ENCODE measurements around the gene SCNN1G. TPM values are rescaled to one million over a fixed set of nuclear protein-coding genes. Genes with fewer than 3 reads are reported as not detected.
A peak's percentile ranks its signal among the peaks of the same experiment; 100 is the strongest.

SCNN1G gene
- total and polyA plus RNA-seq, 8 donors, result 3.0 to 20.4 (median 7.9) TPM

GRCh38 chr16:23182206-23182678, 303 bp upstream of the SCNN1G start:
- 2 to 6% (median 5%) methylated on average over 25 to 33 of the region's 33 CpGs for WGBS, 5 donors
- Histone ChIP-seq H3K27me3 (peaks cover 0 to 84% (median 15%) of the 10 kb centered on the region in 3 donors), H3K9me3 (no peaks in the 10 kb centered on the region), H3K4me1 (peaks cover 13 to 34% (median 28%) of the 10 kb centered on the region in 4 donors), H3K36me3 (no peaks in the 10 kb centered on the region), H3K27ac (peak overlapping the region in 2 of 5 donors; percentile 64 to 67), H3K4me3 (peak overlapping the region; percentile 49 to 75 (median 50))
- intact Hi-C loops (cut with DNase I; ENCODE audit: low total_unique reads), result loop anchor here (5.0 kb wide), 1 partner anchor 250 kb away; no protein-coding TSS in a partner anchor
- TF ChIP-seq CTCF (IDR thresholded peaks at IDR 0.05), result peak in 5 of 7 experiments; percentile 64 to 99 (median 98)
- no peak for TF ChIP-seq EP300 (IDR thresholded peaks at IDR 0.05)
- peak in 2 of 3 donors; percentile 13 to 60 for TF ChIP-seq POLR2AphosphoS5 (IDR thresholded peaks at IDR 0.05)
- TF ChIP-seq POLR2A (IDR thresholded peaks at IDR 0.05), result no peak
- peak; percentile 93 to 95 for DNase-seq

- peaks cover 0 to 82% (median 15%) of the 10 kb centered on the region in 3 donors for H3K27me3 ChIP-seq
Measured at GRCh38 chr16:23183543-23183862, 958 bp downstream of the SCNN1G start.

DNA sequence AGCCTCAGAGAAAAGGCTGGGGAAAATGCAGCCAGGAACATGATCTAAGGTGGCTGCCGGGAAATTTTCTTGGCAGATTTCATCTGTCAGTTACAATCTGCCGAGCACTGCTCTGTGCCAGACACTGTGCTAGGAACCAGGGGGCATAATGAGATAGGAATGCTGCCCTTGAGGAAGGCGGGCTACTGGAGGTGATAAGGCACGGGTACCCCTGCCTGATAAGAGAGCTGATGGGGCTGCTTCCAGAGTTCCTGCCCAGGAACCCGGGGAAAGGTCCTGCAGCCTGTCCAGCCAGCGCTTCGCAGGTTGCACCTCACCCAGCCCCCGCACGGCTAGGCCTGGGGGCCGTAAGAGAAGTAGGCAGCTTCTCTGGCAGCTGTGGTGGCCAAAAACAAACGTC, 3.1 kb downstream of the SCNN1G start:
- no peak overlapping the region for H3K27ac ChIP-seq
- 18 to 40% (median 28%) methylated on average over 7 to 11 of the region's 11 CpGs for WGBS, 5 donors
- TF ChIP-seq POLR2AphosphoS5 (IDR thresholded peaks at IDR 0.05) (peak in 2 of 3 donors; percentile 44 to 63), POLR2A (IDR thresholded peaks at IDR 0.05) (no peak), EP300 (IDR thresholded peaks at IDR 0.05) (no peak)
- H3K4me3 ChIP-seq, result peak overlapping the region in 1 of 4 donors; percentile 17
- H3K27me3 ChIP-seq, result peaks cover 0 to 62% (median 15%) of the 10 kb centered on the region in 3 donors
- H3K4me1 ChIP-seq, result peaks cover 13 to 34% (median 28%) of the 10 kb centered on the region in 4 donors
- intact Hi-C loops (cut with DNase I; ENCODE audit: low total_unique reads), result no loop called here
- H3K36me3 ChIP-seq, result peaks cover 0 to 6% (median 3%) of the 10 kb centered on the region in 4 donors
- peak; percentile 39 to 61 for DNase-seq
- no peaks in the 10 kb centered on the region for H3K9me3 ChIP-seq

More at GRCh38 chr16:23183543-23183862, 958 bp downstream of the SCNN1G start:
- no peaks in the 10 kb centered on the region for H3K36me3 ChIP-seq
- no peak for TF ChIP-seq POLR2AphosphoS5 (IDR thresholded peaks at IDR 0.05)
- no peak for TF ChIP-seq CTCF (IDR thresholded peaks at IDR 0.05)
- TF ChIP-seq POLR2A (IDR thresholded peaks at IDR 0.05), result no peak
- no peak for TF ChIP-seq EP300 (IDR thresholded peaks at IDR 0.05)
- H3K4me3 ChIP-seq, result peak overlapping the region; percentile 49 to 75 (median 50)
- no peak for DNase-seq
- peaks cover 13 to 34% (median 28%) of the 10 kb centered on the region in 4 donors for H3K4me1 ChIP-seq
- intact Hi-C loops (cut with DNase I; ENCODE audit: low total_unique reads), result loop anchor here (5.0 kb wide), 1 partner anchor 249 kb away; no protein-coding TSS in a partner anchor
- 10 to 37% (median 15%) methylated on average over 3 to 4 of the region's 4 CpGs for WGBS, 5 donors
- no peaks in the 10 kb centered on the region for H3K9me3 ChIP-seq
- peak overlapping the region in 3 of 5 donors; percentile 2 to 67 (median 64) for H3K27ac ChIP-seq

GRCh38 chr16:23186171-23186570, 3.6 kb downstream of the SCNN1G start:
- DNase-seq, result no peak
- Histone ChIP-seq H3K36me3 (peaks cover 0 to 6% (median 3%) of the 10 kb centered on the region in 4 donors), H3K9me3 (no peaks in the 10 kb centered on the region), H3K27ac (no peak overlapping the region), H3K4me3 (peak overlapping the region in 1 of 4 donors; percentile 17), H3K27me3 (peaks cover 0 to 56% (median 15%) of the 10 kb centered on the region in 3 donors), H3K4me1 (peaks cover 13 to 34% (median 28%) of the 10 kb centered on the region in 4 donors)
- TF ChIP-seq POLR2AphosphoS5 (IDR thresholded peaks at IDR 0.05) (no peak), CTCF (IDR thresholded peaks at IDR 0.05) (no peak), POLR2A (IDR thresholded peaks at IDR 0.05) (no peak), EP300 (IDR thresholded peaks at IDR 0.05) (no peak)
- 74 to 85% (median 78%) methylated on average over 22 to 24 of the region's 24 CpGs for WGBS, 5 donors
- intact Hi-C loops (cut with DNase I; ENCODE audit: low total_unique reads), result no loop called here

DNA sequence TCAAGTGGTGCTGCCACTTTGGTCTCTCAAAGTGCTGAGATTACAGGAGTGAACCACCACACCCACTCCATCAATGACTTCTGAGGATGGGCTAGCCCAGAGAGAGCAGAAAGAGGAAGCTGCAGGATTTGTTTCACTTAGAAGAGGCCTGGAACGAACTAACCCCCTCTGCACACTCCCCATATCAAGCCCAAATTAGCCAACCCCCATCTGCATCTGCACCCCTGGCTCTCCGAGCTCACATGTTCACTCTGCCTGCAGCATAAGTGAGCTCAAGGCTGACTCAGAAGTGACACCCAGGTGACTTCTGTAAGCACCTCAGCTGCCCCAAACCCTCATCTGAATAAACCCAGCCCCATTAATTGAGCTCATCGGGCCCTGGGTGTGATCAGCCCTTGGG, 4.8 kb downstream of the SCNN1G start:
- no peak overlapping the region for H3K4me3 ChIP-seq
- TF ChIP-seq EP300 (IDR thresholded peaks at IDR 0.05), result no peak
- no peak for TF ChIP-seq CTCF (IDR thresholded peaks at IDR 0.05)
- no peak for TF ChIP-seq POLR2AphosphoS5 (IDR thresholded peaks at IDR 0.05)
- no peak for TF ChIP-seq POLR2A (IDR thresholded peaks at IDR 0.05)
- H3K9me3 ChIP-seq, result no peaks in the 10 kb centered on the region
- DNase-seq, result no peak
- peaks cover 10 to 30% (median 23%) of the 10 kb centered on the region in 4 donors for H3K4me1 ChIP-seq
- no peak overlapping the region for H3K27ac ChIP-seq
- peaks cover 0 to 6% (median 3%) of the 10 kb centered on the region in 4 donors for H3K36me3 ChIP-seq
- 45 to 83% (median 68%) methylated on average over 3 of the region's 3 CpGs for WGBS, 5 donors
- intact Hi-C loops (cut with DNase I; ENCODE audit: low total_unique reads), result no loop called here
- H3K27me3 ChIP-seq, result peaks cover 0 to 45% (median 12%) of the 10 kb centered on the region in 3 donors
